Esophagus (tissue), 2 donors: ENCODE measurements around the gene IFNLR1. TPM values are rescaled to one million over a fixed set of nuclear protein-coding genes. Genes with fewer than 3 reads are reported as not detected.

Source experiments
- H3K27ac ChIP-seq, 2 donors: one replicate each; pipeline ENCODE4 v1.5.1; 2013; ENCODE audit warnings: low read depth in 2 of 2, mild to moderate bottlenecking in 2 of 2, inconsistent platforms in 1 of 2, low read length in 1 of 2, moderate library complexity in 1 of 2
- H3K27me3 ChIP-seq, 2 donors: one replicate each; pipeline ENCODE4 v1.6.1; 2013; ENCODE audit warnings: low read length in 2 of 2, control low read depth in 1 of 2, mild to moderate bottlenecking in 1 of 2; ENCODE audit not compliant: insufficient read depth in 2 of 2, control insufficient read depth in 1 of 2
- H3K36me3 ChIP-seq, 2 donors: one replicate each; pipeline ENCODE4 v1.6.1; 2013; ENCODE audit warnings: low read length in 1 of 2; ENCODE audit not compliant: control insufficient read depth in 2 of 2, insufficient read depth in 2 of 2
- H3K4me1 ChIP-seq, 2 donors: one replicate each; pipeline ENCODE4 v1.6.1; 2013; ENCODE audit warnings: low read length in 1 of 2; ENCODE audit not compliant: control insufficient read depth in 2 of 2, insufficient read depth in 2 of 2
- H3K4me3 ChIP-seq, 2 donors: one replicate each; pipeline ENCODE4 v1.5.1; 2013; ENCODE audit warnings: low read length in 2 of 2, mild to moderate bottlenecking in 2 of 2, low read depth in 1 of 2, moderate library complexity in 1 of 2
- H3K9me3 ChIP-seq, 2 donors: one replicate each; pipeline ENCODE4 v1.6.1; 2013; ENCODE audit warnings: mild to moderate bottlenecking in 2 of 2, low read depth in 1 of 2, low read length in 1 of 2, moderate library complexity in 1 of 2; ENCODE audit not compliant: control insufficient read depth in 2 of 2, insufficient read depth in 1 of 2
- WGBS, 2 donors: extraction: QIAGEN DNeasy Blood & Tissue Kit; methylation state at CpG; one replicate each; pipeline ENCODE4 v1.1.7; 2013; 5-methylcytosine and 5-hydroxymethylcytosine counted together
- polyA plus RNA-seq, 2 donors: library from polyadenylated mRNA; stranded (reverse); fragments of 200-250 nt; gene quantifications; one replicate each; pipeline ENCODE4 v1.2.3, GENCODE V29; 2013
- donor health status: healthy with polysubstance abuse.
- donor health status: Bipolar disorder and iron deficiency.

Gene IFNLR1
- polyA plus RNA-seq, 2 donors = 2.2 to 2.9 TPM

DNA sequence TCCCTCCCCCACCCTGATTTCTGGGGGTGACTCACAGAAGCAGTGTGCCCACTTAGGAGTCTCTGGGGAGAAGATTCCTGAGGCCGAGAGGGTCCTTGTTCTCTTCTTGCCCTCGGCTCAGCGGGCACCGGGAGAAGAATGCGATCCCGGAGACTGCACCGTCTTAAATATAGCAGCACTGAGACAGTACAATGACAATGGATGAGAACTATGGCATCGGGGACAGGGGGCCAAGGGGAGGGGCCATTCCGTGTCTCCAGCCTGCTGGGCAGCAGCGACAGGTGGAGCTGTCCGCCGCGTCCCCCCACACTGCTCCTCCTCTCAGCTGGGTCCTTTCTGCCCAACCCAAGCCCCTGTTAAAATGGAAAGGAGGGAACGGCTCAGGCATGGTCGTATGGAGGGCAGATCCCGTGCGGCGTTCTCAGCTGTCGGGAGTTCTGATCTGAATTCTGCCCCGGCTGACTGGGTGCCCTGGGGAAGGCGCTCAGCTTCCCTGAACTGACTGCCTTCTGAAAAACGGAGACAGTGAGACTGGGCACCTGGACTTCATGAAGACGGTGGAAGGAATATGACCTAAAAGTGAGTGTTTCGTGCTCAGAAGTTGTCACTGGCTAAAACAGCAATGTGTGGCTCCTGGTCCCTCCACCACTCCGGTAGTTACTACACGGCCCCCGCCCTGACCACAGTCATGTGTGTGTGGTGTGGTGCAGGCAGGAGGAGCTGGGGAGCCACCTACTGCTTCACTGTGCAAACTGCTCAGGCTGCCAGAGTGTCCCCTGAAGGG lies 74.9 kb downstream of the IFNLR1 start, which contains the start of gene MYOM3:
TSS of gene MYOM3 (minus strand) at position 140 of the 784 bp plus-strand sequence. CDS start 3,499 bp downstream, outside the sequence.
- H3K4me3 ChIP-seq = no peak within 1 kb of the TSS
- no peaks in the 10 kb centered on the region for H3K9me3 ChIP-seq
- H3K27ac ChIP-seq = peak within 1 kb of the TSS in 1 of 2 donors; percentile 56
- H3K27me3 ChIP-seq = no peaks in the 10 kb centered on the region
- 32 to 44% methylated on average over 27 of the region's 27 CpGs for WGBS, 2 donors
- H3K4me1 ChIP-seq = peaks cover 4 to 28% of the 10 kb centered on the region in 2 donors
- no peaks in the 10 kb centered on the region for H3K36me3 ChIP-seq

DNA sequence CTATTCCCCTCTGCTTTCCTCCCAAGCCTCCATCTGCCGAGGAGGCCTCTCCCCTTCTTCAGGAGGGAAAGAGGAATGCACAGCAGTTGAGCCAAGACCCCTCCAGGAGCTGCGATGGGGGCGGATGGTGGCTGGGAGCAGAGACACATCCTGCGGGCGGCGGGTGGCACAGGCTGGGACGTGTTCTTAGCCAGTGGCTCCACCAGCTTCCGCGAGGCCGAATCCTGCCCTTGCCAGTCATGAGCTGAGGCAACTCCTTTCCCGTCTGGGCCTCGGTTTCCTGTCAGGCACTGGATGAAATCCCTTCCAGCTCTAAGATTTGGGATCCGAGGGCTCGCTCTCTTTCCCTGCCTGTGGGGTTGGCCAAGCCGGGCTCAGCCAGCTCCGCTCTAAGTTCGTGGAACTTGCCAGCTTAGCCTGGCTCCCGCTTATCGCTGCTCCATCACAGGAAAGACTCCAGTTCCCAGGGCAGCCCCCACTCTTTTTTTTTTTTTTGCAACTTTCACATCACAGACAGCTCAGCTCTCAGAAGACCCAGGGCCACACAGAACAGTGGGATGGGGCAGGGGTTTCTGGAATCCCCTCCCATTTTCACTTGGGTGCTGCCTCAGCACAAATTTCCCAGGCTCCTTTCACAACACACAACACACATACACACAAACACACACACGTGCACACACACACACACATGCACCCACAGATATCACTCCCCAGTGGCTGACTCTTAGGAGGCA lies 75.7 kb downstream of the IFNLR1 start:
- Histone ChIP-seq H3K4me3 (no peak overlapping the region), H3K27ac (peak overlapping the region in 1 of 2 donors; percentile 56), H3K9me3 (no peaks in the 10 kb centered on the region), H3K27me3 (no peaks in the 10 kb centered on the region), H3K4me1 (peaks cover 4 to 28% of the 10 kb centered on the region in 2 donors), H3K36me3 (no peaks in the 10 kb centered on the region)
- WGBS, 2 donors = 44 to 59% methylated on average over 19 to 20 of the region's 20 CpGs

DNA sequence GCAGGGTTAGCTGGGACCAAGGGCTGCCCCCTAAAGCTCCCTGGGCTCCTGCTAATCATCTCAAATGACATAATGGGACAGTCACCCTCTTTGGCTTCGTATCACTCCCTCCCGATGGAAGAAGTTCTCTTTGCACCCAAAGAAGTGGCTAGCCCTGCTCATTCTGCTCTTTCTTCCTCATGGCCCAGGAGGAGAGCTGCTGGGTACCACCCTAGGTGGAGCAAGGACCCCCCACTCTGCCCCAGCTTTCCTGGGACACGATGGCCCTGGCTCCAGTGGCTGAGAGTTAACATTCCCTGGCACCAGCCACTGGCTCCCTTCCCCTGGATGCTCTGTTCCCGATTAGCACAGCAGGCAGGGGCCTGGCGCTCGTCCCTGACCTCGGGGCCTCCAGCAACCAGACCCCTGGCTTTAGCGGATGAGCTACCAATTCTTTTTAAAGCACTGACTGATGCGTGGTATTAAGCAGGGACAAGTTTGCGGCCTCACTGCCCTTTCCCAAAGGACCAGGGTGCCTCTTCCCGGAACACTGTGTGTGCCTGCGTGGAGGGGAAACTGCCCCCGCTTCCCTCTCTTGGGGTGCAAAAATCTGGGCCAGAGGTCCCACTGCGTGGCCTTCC lies 76.3 kb downstream of the IFNLR1 start:
- H3K27me3 ChIP-seq = no peaks in the 10 kb centered on the region
- H3K36me3 ChIP-seq = no peaks in the 10 kb centered on the region
- peaks cover 4 to 28% of the 10 kb centered on the region in 2 donors for H3K4me1 ChIP-seq
- H3K27ac ChIP-seq = peak overlapping the region in 1 of 2 donors; percentile 56
- no peak overlapping the region for H3K4me3 ChIP-seq
- H3K9me3 ChIP-seq = no peaks in the 10 kb centered on the region
- WGBS, 2 donors = 45 to 64% methylated on average over 14 of the region's 14 CpGs

DNA sequence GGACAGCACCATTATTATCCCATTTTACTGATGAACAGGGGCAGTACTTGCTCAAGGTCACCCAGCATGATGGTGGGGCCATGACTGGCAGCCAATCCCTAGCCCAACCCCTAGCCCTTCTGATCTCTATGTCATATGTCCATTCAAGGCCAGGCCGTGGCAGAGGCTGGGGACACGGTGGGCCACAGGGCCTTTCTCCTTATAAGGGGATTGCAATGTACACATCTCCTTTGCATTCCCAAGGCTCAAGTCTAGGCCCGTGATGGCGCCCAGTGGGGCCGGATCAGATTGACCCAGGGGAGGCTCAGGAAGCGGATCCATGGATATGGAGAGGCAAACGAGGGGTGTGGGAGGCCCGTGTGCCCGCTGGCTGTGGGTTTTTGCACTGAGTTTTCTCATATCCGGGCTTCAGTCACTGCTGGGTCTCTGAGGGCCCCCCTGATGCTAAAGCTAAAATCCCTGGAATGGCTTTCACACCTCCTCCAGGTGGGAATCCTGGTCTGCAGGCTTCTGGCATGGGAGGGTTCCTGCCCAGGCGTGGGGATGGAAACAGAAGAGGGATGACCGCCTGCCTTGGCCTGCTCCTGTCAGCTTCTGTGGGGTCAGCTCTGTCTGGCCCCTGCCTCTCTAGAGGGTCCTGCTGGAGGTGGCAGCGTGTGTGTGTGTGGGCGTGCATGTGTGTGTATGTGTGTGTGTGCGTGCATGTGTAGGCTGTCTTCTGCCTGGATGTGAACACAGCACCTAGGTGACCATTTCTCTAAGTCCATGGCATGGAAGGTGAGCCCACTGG lies 77.2 kb downstream of the IFNLR1 start:
- Histone ChIP-seq H3K4me3 (no peak overlapping the region), H3K4me1 (peaks cover 4 to 28% of the 10 kb centered on the region in 2 donors), H3K9me3 (no peaks in the 10 kb centered on the region), H3K27me3 (no peaks in the 10 kb centered on the region), H3K36me3 (no peaks in the 10 kb centered on the region), H3K27ac (no peak overlapping the region)
- WGBS, 2 donors = 88 to 90% methylated on average over 15 of the region's 15 CpGs

DNA sequence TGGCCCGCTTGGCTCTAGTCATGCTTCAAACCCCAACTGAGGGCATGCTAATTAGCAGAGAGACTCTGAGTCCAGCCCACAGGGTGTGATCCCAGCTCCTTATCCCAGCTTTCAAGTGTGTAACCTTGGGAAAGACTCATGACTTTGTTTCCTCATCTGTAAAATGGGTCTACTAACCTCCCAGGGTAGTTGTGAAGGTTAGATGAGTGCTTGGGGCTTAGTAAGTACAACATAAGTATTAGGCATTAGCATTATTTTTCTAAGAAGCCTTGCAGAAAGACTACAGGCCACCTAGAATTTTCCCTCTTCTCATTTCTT lies 78.0 kb downstream of the IFNLR1 start:
- Histone ChIP-seq H3K9me3 (no peaks in the 10 kb centered on the region), H3K27me3 (no peaks in the 10 kb centered on the region), H3K4me1 (peaks cover 4 to 28% of the 10 kb centered on the region in 2 donors), H3K27ac (peak overlapping the region in 1 of 2 donors; percentile 81), H3K36me3 (no peaks in the 10 kb centered on the region), H3K4me3 (no peak overlapping the region)
- WGBS, 2 donors = 47 to 64% methylated on average over 1 of the region's 1 CpG

DNA sequence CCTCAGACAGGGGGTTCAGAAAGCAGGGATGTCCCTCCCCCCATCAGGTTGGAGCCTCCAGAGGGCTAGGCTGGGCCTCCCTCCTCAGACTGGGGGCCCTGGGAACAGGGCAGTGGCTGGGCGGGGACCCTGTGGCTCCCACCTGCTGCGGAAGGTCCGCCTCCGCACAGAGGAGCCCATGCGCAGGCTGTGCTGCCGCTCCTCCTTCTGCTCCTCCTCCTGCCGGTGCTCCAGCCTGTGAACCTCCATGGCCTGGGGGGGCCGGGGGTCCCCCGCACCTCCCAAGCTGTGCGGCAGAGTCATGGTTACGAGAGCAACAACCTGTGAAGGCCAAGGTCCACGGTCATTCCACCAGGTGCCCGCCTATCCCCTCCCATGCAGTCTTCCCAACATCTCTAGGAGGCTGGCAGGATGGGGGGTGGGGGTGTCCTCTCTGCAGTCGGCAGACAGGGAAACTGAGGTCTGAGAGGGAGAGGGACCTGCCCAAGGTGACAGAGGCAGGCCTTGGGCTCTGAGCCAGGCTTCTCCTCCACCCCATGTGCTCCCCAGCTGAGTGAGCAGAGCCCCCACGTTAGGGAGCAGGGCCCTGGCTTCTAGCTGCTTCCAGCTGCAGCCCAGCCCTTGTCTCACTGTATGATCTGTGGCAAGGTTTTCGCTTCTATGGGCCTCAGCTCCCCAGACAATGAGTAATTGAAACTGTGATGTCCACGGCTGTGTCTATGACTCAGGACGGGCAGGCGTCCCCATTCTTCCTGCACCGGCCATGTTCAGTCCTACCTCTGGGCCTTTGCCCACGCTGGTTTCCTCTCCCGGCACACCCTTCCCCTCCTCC lies 78.5 kb downstream of the IFNLR1 start:
- H3K27ac ChIP-seq = peak overlapping the region; percentile 40 to 81

DNA sequence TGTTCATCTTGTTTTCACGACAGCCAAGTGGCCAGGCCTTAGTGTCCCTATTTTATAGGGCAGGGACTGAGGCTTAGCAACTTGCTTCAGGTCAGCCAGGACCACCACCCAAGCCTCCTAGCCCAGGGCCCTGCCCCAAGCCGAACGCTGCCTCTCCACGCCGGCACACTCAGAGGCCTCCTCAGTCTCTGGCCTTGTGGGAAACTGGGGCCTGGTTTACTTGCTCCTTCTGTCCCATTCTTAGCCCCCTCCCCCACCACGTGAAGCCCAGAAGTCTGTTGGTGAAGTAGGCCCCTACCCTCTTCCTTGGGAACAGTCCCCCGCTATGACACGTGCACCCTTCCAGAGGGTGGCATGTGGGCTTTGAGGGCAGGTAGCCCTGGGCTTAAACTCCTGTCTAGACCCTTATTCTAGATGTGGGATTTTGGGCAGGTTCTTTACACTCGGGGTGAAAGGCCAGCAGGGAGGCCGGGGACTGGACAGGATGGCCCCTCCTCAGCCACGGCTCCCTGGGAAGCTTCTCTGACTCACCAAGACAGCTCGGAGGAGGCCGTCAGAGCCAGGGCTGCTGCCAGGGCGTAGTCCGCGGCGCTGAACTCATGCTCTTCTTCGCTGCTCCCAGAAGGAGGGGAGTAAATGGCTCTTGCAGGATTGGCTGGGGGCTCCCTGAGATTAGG lies 79.5 kb downstream of the IFNLR1 start:
- no peak overlapping the region for H3K27ac ChIP-seq
- 73 to 74% methylated on average over 18 of the region's 18 CpGs for WGBS, 2 donors
- H3K4me1 ChIP-seq = peaks cover 4 to 28% of the 10 kb centered on the region in 2 donors
- H3K4me3 ChIP-seq = no peak overlapping the region
- H3K36me3 ChIP-seq = no peaks in the 10 kb centered on the region
- no peaks in the 10 kb centered on the region for H3K9me3 ChIP-seq
- H3K27me3 ChIP-seq = no peaks in the 10 kb centered on the region

More for the DNA sequence above, 78.5 kb downstream of the IFNLR1 start:
- Histone ChIP-seq H3K9me3 (no peaks in the 10 kb centered on the region), H3K4me3 (no peak overlapping the region), H3K4me1 (peaks cover 4 to 28% of the 10 kb centered on the region in 2 donors), H3K36me3 (no peaks in the 10 kb centered on the region), H3K27me3 (no peaks in the 10 kb centered on the region)
- 66 to 71% methylated on average over 22 of the region's 22 CpGs for WGBS, 2 donors

DNA sequence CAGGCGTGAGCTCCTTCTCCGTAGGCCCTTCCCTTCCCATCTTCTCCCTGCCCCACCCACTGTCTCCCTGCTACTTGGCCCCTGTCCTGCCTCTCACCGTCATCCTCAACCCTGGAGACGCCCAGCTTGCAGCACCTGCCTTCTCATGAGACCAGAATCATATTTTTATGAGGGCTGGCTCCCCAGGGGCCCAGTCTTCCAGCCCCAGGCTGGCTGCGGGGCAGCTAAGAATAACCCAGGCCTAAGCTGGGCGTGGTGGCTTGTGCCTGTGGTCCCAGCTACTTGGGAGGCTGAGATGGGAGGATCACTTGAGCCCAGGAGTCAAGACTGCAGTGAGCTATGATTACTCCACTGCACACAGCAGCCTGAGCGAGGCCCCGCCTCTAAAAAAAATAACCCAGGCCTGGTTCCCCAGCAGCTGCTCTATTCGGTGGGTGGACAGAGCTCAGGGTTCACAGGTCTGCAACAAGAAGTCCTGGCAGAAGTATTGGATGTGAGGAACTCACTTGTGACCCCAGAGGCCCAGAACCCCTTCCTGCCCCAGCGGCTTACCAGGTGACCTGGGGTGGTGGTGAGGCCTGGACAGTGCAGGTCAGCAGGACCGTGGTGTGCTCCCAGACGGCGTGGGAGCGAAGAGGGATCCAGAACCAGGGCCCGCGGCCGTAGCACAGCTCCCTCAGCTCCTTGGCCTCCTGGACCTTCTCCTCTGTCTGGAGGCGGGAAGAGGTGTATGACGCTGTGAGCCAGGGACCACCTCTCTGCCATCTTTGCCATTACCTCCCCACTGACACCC lies 81.5 kb downstream of the IFNLR1 start:
- H3K9me3 ChIP-seq = no peaks in the 10 kb centered on the region
- H3K27me3 ChIP-seq = no peaks in the 10 kb centered on the region
- H3K36me3 ChIP-seq = no peaks in the 10 kb centered on the region
- peaks cover 0 to 11% of the 10 kb centered on the region in 2 donors for H3K4me1 ChIP-seq
- no peak overlapping the region for H3K27ac ChIP-seq
- no peak overlapping the region for H3K4me3 ChIP-seq
- 83 to 85% methylated on average over 19 of the region's 19 CpGs for WGBS, 2 donors
